Esophagus muscularis mucosa (tissue), 4 donors: Measurements from ENCODE around the gene ZIK1.

Experiments used
- EP300 ChIP-seq: sonication (generic); formaldehyde crosslinking; IDR thresholded peaks from one replicate; pipeline ENCODE4 v1.6.1; 2017; ENCODE audit warnings: antibody characterized with exemption
- POLR2A ChIP-seq: fragments of 450-650 bp; IDR thresholded peaks from one replicate; pipeline ENCODE4 v1.6.1; 2017; ENCODE audit warnings: antibody characterized with exemption, moderate library complexity, mild to moderate bottlenecking, low read depth
- TF ChIP-seq, protein P1 (sequence below), 3 experiments: fragments of 200-600 bp in 2 of 3; fragments of 450-650 bp in 1 of 3; sonication (generic) in 2 of 3; IDR thresholded peaks; one replicate each; pipeline ENCODE4 v1.5.1; 2017 to 2019; ENCODE audit warnings: antibody characterized with exemption in 3 of 3, mild to moderate bottlenecking in 2 of 3, moderate library complexity in 1 of 3

GRCh38 chr19:57632987-57633831 is 49.3 kb downstream of the ZIK1 start, which contains the start of gene ZNF211:
- TF ChIP-seq EP300 (no peak), POLR2A (no peak)
- TF ChIP-seq, protein P1, sequence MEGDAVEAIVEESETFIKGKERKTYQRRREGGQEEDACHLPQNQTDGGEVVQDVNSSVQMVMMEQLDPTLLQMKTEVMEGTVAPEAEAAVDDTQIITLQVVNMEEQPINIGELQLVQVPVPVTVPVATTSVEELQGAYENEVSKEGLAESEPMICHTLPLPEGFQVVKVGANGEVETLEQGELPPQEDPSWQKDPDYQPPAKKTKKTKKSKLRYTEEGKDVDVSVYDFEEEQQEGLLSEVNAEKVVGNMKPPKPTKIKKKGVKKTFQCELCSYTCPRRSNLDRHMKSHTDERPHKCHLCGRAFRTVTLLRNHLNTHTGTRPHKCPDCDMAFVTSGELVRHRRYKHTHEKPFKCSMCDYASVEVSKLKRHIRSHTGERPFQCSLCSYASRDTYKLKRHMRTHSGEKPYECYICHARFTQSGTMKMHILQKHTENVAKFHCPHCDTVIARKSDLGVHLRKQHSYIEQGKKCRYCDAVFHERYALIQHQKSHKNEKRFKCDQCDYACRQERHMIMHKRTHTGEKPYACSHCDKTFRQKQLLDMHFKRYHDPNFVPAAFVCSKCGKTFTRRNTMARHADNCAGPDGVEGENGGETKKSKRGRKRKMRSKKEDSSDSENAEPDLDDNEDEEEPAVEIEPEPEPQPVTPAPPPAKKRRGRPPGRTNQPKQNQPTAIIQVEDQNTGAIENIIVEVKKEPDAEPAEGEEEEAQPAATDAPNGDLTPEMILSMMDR (IDR thresholded peaks at IDR 0.05) = peak in 1 of 3 experiments; percentile 8
